Measurements from ENCODE around the gene ZCCHC7.

DNA sequence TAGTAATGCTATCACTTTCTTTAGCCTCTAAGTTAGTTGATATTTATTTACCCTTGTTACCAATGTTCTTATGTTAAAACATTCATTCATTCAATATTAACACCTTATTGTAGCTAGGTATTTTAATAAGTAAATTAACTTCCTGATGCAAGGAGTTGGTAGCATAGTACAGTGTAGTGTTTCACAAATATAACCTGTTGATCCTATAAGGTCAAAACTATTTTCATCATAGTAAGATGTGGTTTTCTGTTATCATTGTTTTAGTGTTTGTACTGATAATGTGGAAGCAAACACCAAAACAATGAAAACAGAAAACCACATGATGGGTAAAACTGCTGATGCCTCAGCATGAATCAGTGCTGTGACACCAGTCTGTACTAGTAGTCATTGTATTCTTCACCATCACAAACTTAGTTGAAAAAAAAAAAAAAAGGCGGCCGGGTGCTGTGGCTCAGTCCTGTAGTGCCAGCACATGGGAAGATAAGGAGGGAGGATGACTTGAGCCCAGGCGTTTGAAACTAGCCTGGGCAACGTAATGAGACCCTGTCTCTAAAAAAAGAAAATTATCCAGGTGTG, 36.5 kb downstream of the ZCCHC7 start:
- TF ChIP-seq, protein P1, sequence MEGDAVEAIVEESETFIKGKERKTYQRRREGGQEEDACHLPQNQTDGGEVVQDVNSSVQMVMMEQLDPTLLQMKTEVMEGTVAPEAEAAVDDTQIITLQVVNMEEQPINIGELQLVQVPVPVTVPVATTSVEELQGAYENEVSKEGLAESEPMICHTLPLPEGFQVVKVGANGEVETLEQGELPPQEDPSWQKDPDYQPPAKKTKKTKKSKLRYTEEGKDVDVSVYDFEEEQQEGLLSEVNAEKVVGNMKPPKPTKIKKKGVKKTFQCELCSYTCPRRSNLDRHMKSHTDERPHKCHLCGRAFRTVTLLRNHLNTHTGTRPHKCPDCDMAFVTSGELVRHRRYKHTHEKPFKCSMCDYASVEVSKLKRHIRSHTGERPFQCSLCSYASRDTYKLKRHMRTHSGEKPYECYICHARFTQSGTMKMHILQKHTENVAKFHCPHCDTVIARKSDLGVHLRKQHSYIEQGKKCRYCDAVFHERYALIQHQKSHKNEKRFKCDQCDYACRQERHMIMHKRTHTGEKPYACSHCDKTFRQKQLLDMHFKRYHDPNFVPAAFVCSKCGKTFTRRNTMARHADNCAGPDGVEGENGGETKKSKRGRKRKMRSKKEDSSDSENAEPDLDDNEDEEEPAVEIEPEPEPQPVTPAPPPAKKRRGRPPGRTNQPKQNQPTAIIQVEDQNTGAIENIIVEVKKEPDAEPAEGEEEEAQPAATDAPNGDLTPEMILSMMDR (IDR thresholded peaks at IDR 0.05), result no peak
- no peak for TF ChIP-seq POLR2AphosphoS5 (IDR thresholded peaks at IDR 0.05)
- TF ChIP-seq POLR2A (IDR thresholded peaks at IDR 0.05), result no peak
